ENCODE results near the gene RASA2.
A peak's percentile ranks its signal among the peaks of the same experiment; 100 is the strongest.

Gene RASA2

DNA sequence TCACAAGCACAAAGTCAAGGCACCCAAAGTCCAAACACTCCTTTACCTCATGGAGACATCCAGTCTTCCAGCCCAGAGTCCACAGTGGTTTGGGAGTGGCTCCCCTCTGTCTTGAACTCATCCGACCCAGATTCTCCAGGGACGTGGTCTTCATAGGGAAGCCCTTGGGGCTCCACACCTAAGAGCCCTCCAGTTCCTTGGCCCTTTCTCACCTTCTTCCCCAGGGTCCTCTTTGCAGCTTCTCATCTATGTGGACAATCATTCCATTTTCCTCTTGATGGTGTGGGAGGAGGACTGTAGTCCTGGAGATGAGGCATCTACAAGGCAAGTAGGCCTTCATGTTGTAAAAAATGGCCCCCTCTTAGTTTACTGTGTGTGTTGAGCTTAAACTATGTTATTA lies 164.0 kb downstream of the RASA2 start:
- no peaks in the 10 kb centered on the region for H3K4me1 Mint-ChIP-seq
- DNase-seq (ENCODE audit: low spot score in 2 of 2) (no peak), ATAC-seq (replicated peaks; ENCODE audit: extremely low read depth, poor library complexity, severe bottlenecking) (no peak)
- H3K4me3 Mint-ChIP-seq = no peak overlapping the region
- H3K36me3 Mint-ChIP-seq (ENCODE audit: insufficient read depth) = no peaks in the 10 kb centered on the region
- H3K9me3 Mint-ChIP-seq = no peaks in the 10 kb centered on the region
- H3K27me3 Mint-ChIP-seq = peaks cover 10% of the 10 kb centered on the region
- H3K27ac Mint-ChIP-seq (ENCODE audit: low read depth) = no peak overlapping the region

DNA sequence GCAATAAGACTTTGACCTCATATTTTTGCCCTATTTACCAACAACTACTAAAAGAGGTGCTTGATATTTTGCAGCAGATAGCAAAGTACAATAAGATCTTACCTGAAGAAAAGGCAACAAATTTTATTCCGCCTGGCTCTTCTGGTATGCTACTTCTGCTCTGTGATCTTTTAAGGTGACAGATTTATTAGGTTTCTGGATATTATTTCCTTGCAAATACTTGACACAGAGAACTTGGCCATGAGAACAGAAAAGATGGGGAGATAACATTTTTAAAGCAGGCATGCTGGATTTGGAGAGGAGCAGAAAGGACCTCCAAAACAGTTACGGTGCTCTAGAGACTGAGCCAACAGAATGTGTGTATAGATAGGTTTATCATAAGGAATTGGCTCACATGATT lies 164.6 kb downstream of the RASA2 start:
- Mint-ChIP-seq H3K36me3 (ENCODE audit: insufficient read depth) (no peaks in the 10 kb centered on the region), H3K4me1 (no peaks in the 10 kb centered on the region), H3K9me3 (no peaks in the 10 kb centered on the region), H3K27me3 (peaks cover 16% of the 10 kb centered on the region), H3K27ac (ENCODE audit: low read depth) (no peak overlapping the region), H3K4me3 (no peak overlapping the region)
- DNase-seq (ENCODE audit: low spot score in 2 of 2) (no peak), ATAC-seq (replicated peaks; ENCODE audit: extremely low read depth, poor library complexity, severe bottlenecking) (no peak)

DNA sequence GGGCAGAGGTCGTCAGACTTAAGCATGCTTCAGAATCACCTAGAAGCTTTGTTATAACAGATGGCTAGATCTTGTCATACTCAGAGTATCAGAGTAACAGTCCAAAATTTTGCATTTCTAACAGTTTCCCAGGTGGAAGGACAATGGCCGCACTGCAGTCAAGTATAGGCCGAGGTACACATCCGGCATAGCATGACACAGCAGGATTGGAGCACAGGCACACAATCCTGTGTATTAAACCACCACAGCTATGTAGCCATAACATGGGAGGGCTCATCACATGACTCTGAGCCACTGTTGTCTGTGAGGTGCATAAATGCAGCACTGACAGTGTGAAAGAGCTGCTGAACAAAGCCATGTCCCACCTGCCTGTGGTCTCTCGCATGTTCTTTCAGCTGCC lies 165.5 kb downstream of the RASA2 start:
- H3K36me3 Mint-ChIP-seq (ENCODE audit: insufficient read depth) = no peaks in the 10 kb centered on the region

DNA sequence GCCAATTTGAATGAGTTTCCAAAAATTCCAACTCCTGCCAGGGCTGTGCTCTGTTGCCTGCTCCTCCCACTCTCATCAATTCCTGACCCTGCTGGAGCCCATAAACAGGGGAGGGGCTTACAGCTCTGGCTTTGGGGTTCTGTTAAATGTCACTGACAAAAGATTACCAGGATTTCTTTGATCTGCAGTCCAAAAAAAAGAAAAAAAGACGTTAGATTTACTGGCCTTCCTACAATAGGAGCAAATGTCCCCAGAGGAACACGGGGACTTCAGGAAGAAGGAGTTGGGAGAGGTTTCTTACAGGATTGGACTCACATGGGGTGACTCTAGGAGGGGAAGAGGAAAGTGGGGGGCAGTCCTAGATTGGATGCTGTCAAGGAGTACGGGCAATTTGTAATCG lies 167.0 kb downstream of the RASA2 start:
- no peaks in the 10 kb centered on the region for H3K9me3 Mint-ChIP-seq
- no peak overlapping the region for H3K4me3 Mint-ChIP-seq
- H3K36me3 Mint-ChIP-seq (ENCODE audit: insufficient read depth) = no peaks in the 10 kb centered on the region
- no peaks in the 10 kb centered on the region for H3K4me1 Mint-ChIP-seq
- no peak for DNase-seq (ENCODE audit: low spot score in 2 of 2)
- ATAC-seq (replicated peaks; ENCODE audit: extremely low read depth, poor library complexity, severe bottlenecking) = no peak
- H3K27ac Mint-ChIP-seq (ENCODE audit: low read depth) = no peak overlapping the region
- H3K27me3 Mint-ChIP-seq = peaks cover 40% of the 10 kb centered on the region

More for the DNA sequence above, 165.5 kb downstream of the RASA2 start:
- no peak for DNase-seq (ENCODE audit: low spot score in 2 of 2)
- Mint-ChIP-seq H3K9me3 (no peaks in the 10 kb centered on the region), H3K4me3 (no peak overlapping the region), H3K27ac (ENCODE audit: low read depth) (no peak overlapping the region), H3K4me1 (no peaks in the 10 kb centered on the region), H3K27me3 (peaks cover 26% of the 10 kb centered on the region)
- no peak for ATAC-seq (replicated peaks; ENCODE audit: extremely low read depth, poor library complexity, severe bottlenecking)

DNA sequence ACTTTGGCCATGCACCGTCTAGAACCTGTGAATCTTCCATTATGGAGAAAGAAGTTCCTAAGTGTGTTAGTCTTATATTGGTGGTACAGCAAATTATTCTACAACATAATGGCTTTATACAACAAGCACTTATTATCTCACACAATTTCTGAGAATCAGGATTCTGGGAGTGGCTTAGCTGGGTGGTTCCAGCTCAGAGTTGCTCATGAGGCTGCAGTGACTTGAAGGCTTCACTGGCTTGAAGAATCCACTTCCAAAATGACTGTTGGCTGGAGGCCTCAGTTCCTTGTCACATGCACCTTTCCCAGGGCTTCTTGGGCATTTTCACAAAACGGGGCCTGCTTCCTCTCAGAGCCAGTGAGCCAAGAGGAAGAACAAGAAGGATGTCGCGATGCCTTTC lies 169.0 kb downstream of the RASA2 start:
- no peaks in the 10 kb centered on the region for H3K9me3 Mint-ChIP-seq
- H3K4me1 Mint-ChIP-seq = peaks cover 9% of the 10 kb centered on the region
- peaks cover 3% of the 10 kb centered on the region for H3K36me3 Mint-ChIP-seq (ENCODE audit: insufficient read depth)
- no peak overlapping the region for H3K27ac Mint-ChIP-seq (ENCODE audit: low read depth)
- ATAC-seq (replicated peaks; ENCODE audit: extremely low read depth, poor library complexity, severe bottlenecking) (no peak), DNase-seq (ENCODE audit: low spot score in 2 of 2) (no peak)
- peaks cover 60% of the 10 kb centered on the region for H3K27me3 Mint-ChIP-seq
- no peak overlapping the region for H3K4me3 Mint-ChIP-seq

DNA sequence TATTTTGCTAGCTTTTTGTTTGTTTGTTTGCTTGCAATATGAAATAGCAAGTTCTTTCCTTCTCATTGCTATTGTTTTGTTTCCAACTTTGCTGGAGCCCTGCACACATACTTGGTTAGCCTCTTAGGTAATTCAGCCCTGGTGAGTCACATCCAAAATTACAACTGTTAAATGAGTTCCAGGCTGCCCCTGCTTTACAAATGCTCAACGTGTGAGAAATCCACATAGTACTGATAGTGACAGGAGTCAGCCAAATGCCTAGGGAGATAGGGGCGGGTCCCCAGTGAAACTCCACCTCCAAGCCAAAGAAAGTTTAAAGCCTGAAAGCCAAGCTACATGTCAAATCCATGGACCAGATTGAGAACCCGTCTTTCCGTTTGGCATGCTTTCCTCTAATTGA lies 169.9 kb downstream of the RASA2 start:
- Mint-ChIP-seq H3K4me1 (peaks cover 9% of the 10 kb centered on the region), H3K4me3 (no peak overlapping the region), H3K36me3 (ENCODE audit: insufficient read depth) (peaks cover 3% of the 10 kb centered on the region), H3K27me3 (peaks cover 70% of the 10 kb centered on the region), H3K9me3 (no peaks in the 10 kb centered on the region), H3K27ac (ENCODE audit: low read depth) (no peak overlapping the region)
- ATAC-seq (replicated peaks; ENCODE audit: extremely low read depth, poor library complexity, severe bottlenecking) = no peak
- DNase-seq (ENCODE audit: low spot score in 2 of 2) = no peak

DNA sequence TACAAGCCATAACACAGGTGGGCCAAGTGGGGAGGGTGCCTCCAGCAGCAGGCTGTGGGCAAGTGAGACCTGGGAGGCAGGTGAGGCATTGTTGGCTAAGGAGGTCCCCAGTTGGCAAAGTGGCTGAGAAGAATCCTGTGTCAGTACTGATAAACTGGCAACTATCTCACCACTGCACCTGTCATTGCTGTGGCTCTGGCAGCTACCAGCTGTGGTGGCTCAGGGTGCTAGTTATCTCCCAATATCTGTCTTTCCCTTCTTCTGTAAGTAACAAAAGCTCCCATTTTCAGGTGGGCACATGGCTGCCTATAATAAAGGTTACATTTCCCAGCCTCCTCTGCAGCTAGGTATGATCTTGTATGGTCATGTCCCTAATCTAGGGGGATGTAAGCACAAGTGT lies 170.7 kb downstream of the RASA2 start:
- Mint-ChIP-seq H3K36me3 (ENCODE audit: insufficient read depth) (peaks cover 3% of the 10 kb centered on the region), H3K27ac (ENCODE audit: low read depth) (no peak overlapping the region), H3K4me1 (peaks cover 9% of the 10 kb centered on the region), H3K4me3 (no peak overlapping the region), H3K9me3 (no peaks in the 10 kb centered on the region), H3K27me3 (peaks cover 77% of the 10 kb centered on the region)
- DNase-seq (ENCODE audit: low spot score in 2 of 2) (no peak), ATAC-seq (replicated peaks; ENCODE audit: extremely low read depth, poor library complexity, severe bottlenecking) (no peak)

DNA sequence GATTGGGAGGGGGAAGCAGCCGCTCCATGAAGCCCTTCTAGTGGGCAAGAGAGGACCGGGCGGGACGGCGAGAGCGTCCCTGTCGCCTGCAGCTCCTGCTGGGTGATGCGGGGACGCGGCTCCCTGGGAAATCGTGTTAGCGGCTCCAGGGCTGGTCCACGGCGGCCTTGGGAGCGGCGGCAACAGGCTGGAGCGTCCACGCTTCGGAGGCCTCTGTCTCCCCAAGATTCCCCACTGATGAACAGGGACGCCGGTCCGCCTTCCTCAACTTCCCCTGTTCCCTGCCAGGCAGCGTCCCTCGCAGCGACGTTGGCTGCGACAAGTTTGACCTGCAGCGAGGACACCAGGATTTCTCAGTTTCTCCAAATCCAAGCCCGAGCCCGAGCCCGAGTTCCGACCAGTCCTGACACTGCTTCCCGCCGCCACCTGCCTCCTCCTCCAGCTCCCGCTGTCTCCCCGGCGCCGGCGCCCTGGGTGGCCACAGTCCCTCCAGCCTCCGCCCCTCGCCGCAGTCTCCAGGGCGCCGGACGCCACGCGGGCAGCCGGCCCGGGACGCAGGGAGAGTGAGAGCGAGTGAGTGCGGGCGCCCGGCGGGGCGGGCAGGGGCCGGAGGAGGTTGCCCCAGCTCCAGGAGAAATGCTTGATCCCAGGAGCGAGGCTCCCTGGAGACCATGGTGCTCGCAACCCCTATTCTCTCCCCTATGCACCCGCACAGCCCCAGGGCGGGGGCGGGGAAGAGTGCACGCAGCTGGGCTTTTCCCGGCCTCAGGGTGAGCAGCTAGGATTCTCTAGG lies 173.2 kb downstream of the RASA2 start:
- no peak for DNase-seq (ENCODE audit: low spot score in 2 of 2)
- peaks cover 93% of the 10 kb centered on the region for H3K27me3 Mint-ChIP-seq

DNA sequence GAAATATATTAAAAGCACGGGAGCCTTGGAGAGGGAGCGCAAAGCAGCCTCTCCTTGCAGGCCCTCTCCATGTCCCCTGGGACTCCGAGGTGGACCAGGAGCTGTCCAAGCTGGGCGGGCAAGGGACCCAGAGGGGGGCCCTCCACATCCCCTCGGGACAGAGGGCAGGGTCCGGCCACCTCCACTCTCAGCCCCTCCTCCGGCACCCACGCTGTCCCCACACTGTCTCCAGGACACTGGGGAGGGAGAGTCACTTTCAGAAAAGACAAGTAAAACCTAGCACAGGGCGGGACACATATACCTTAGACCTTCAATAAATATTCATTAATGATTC lies 173.8 kb downstream of the RASA2 start:
- H3K27ac Mint-ChIP-seq (ENCODE audit: low read depth) = no peak overlapping the region
- H3K9me3 Mint-ChIP-seq = no peaks in the 10 kb centered on the region
- H3K4me3 Mint-ChIP-seq = no peak overlapping the region
- peaks cover 94% of the 10 kb centered on the region for H3K27me3 Mint-ChIP-seq
- peaks cover 9% of the 10 kb centered on the region for H3K4me1 Mint-ChIP-seq
- ATAC-seq (replicated peaks; ENCODE audit: extremely low read depth, poor library complexity, severe bottlenecking) (no peak), DNase-seq (ENCODE audit: low spot score in 2 of 2) (no peak)
- H3K36me3 Mint-ChIP-seq (ENCODE audit: insufficient read depth) = peaks cover 6% of the 10 kb centered on the region

More for the DNA sequence above, 173.2 kb downstream of the RASA2 start:
- H3K9me3 Mint-ChIP-seq = no peaks in the 10 kb centered on the region
- peaks cover 9% of the 10 kb centered on the region for H3K4me1 Mint-ChIP-seq
- peak overlapping the region; percentile 41 for H3K4me3 Mint-ChIP-seq
- ATAC-seq (replicated peaks; ENCODE audit: extremely low read depth, poor library complexity, severe bottlenecking) = no peak
- no peak overlapping the region for H3K27ac Mint-ChIP-seq (ENCODE audit: low read depth)
- H3K36me3 Mint-ChIP-seq (ENCODE audit: insufficient read depth) = peaks cover 3% of the 10 kb centered on the region

DNA sequence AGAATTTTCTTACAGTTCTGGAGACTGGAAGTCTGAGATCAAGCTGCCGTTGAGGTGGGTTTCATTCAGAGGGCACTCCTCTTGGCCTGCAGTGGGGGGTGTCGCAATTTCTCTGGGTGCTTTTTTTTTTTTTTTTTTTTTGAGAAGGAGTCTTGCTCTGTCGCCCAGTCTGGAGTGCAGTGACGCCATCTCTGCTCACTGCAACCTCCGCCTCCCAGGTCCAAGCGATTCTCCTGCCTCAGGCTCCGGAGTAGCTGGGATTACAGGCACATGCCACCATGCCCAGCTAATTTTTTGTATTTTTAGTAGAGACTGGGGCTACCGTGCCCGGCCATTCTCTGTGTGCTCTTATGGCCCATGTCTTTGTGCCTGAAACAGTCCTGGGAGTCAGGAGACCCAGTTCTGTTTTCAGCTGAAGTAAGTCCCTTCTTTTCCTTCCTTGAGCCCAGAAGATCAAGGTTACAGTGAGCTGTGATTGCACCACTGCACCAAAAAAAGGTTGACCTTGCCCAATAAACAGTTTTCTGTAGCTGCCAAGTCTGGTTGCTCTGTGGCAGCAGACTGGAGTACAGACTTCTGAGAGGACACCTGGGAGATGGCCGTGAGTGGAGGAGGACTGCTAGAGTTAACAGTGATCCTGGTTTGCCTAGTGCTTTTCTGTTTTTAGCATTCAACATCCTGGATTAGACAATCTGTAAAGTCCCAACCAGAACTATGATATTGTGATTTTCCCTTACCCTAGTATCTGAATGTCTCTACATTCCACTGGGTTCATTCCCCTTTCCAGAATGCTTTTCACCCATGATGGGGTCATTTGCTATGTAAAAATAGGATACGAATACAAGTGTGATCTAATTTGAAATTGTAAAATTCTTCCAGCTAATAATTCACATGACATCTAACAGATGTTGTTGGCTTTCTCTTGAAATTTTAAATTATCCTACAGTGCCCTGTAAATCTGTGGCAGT lies 174.7 kb downstream of the RASA2 start:
- Mint-ChIP-seq H3K4me3 (no peak overlapping the region), H3K9me3 (no peaks in the 10 kb centered on the region), H3K36me3 (ENCODE audit: insufficient read depth) (peaks cover 6% of the 10 kb centered on the region), H3K27ac (ENCODE audit: low read depth) (no peak overlapping the region), H3K4me1 (peaks cover 9% of the 10 kb centered on the region), H3K27me3 (peaks cover 86% of the 10 kb centered on the region)
- ATAC-seq (replicated peaks; ENCODE audit: extremely low read depth, poor library complexity, severe bottlenecking) (no peak), DNase-seq (ENCODE audit: low spot score in 2 of 2) (no peak)

DNA sequence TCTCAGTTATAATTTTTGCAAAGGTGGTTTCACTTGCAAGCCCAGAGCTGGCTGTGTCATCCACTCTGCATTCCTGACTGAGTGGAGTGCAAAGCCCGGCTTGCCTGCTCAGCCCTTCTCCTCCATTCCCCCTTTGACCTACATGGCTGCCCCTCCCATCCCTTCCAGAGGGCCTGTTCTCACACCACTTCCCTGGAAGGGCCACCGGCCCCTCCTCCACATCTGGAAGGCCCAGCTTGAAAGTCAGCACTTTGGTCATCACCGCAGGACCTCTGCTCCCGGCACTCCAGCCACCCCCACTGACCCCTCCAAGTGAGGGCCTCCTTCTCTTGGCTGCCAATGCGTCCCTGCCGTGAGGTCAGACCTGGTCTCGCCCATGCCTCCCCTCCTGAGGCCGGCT lies 177.2 kb downstream of the RASA2 start:
- Mint-ChIP-seq H3K4me1 (peaks cover 9% of the 10 kb centered on the region), H3K36me3 (ENCODE audit: insufficient read depth) (peaks cover 6% of the 10 kb centered on the region), H3K27ac (ENCODE audit: low read depth) (no peak overlapping the region), H3K9me3 (peaks cover 5% of the 10 kb centered on the region), H3K4me3 (no peak overlapping the region), H3K27me3 (peaks cover 69% of the 10 kb centered on the region)
- no peak for ATAC-seq (replicated peaks; ENCODE audit: extremely low read depth, poor library complexity, severe bottlenecking)
- DNase-seq (ENCODE audit: low spot score in 2 of 2) = no peak

Data from central memory CD8-positive, alpha-beta T cell (primary cell).